ENCODE measurements around the gene NUDT4. TPM values are rescaled to one million over a fixed set of nuclear protein-coding genes. Genes with fewer than 3 reads are reported as not detected.
A peak's percentile ranks its signal among the peaks of the same experiment; 100 is the strongest.

NUDT4 gene
- total RNA-seq = 37.1 TPM

- no peaks in the 10 kb centered on the region for H3K9me3 ChIP-seq
- H3K27me3 ChIP-seq = no peaks in the 10 kb centered on the region
- DNase-seq (ENCODE audit: extremely low spot score in 2 of 2) = peak; percentile 95 to 97
- H3K27ac ChIP-seq = peak within 1 kb of the TSS; percentile 91
- peak within 1 kb of the TSS; percentile 76 for H3K4me3 ChIP-seq
- H3K4me1 ChIP-seq = peaks cover 53% of the 10 kb centered on the region
- TF ChIP-seq POLR2A (IDR thresholded peaks at IDR 0.05) = peak in 1 of 2 donors; percentile 95
- peak; percentile 70 to 97 for TF ChIP-seq POLR2AphosphoS5 (IDR thresholded peaks at IDR 0.05; ENCODE audit: insufficient read depth in 1 of 2, low read depth in 1 of 2)
- TF ChIP-seq, protein P1, sequence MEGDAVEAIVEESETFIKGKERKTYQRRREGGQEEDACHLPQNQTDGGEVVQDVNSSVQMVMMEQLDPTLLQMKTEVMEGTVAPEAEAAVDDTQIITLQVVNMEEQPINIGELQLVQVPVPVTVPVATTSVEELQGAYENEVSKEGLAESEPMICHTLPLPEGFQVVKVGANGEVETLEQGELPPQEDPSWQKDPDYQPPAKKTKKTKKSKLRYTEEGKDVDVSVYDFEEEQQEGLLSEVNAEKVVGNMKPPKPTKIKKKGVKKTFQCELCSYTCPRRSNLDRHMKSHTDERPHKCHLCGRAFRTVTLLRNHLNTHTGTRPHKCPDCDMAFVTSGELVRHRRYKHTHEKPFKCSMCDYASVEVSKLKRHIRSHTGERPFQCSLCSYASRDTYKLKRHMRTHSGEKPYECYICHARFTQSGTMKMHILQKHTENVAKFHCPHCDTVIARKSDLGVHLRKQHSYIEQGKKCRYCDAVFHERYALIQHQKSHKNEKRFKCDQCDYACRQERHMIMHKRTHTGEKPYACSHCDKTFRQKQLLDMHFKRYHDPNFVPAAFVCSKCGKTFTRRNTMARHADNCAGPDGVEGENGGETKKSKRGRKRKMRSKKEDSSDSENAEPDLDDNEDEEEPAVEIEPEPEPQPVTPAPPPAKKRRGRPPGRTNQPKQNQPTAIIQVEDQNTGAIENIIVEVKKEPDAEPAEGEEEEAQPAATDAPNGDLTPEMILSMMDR (IDR thresholded peaks at IDR 0.05) = no peak
- no peaks in the 10 kb centered on the region for H3K36me3 ChIP-seq
- intact Hi-C loops (cut with DNase I) = no loop called here
These were observed at the start of gene NUDT4 for GRCh38 chr12:93377252-93378195. TSS of gene NUDT4 (plus strand) at chr12:93377925. CDS start at chr12:93378323, 398 bp downstream.

GRCh38 chr12:93333054-93333453, 44.7 kb upstream of the NUDT4 start:
- no peaks in the 10 kb centered on the region for H3K9me3 ChIP-seq
- no peak overlapping the region for H3K4me3 ChIP-seq
- intact Hi-C loops (cut with DNase I) = no loop called here
- H3K4me1 ChIP-seq = no peaks in the 10 kb centered on the region
- TF ChIP-seq, protein P1 (IDR thresholded peaks at IDR 0.05) = no peak
- no peak for TF ChIP-seq POLR2A (IDR thresholded peaks at IDR 0.05)
- no peak for TF ChIP-seq POLR2AphosphoS5 (IDR thresholded peaks at IDR 0.05; ENCODE audit: insufficient read depth in 1 of 2, low read depth in 1 of 2)
- no peaks in the 10 kb centered on the region for H3K36me3 ChIP-seq
- no peaks in the 10 kb centered on the region for H3K27me3 ChIP-seq
- no peak overlapping the region for H3K27ac ChIP-seq
- no peak for DNase-seq (ENCODE audit: extremely low spot score in 2 of 2)

- no peaks in the 10 kb centered on the region for H3K4me1 ChIP-seq
- no peak for DNase-seq (ENCODE audit: extremely low spot score in 2 of 2)
- no peaks in the 10 kb centered on the region for H3K36me3 ChIP-seq
- no peaks in the 10 kb centered on the region for H3K27me3 ChIP-seq
- H3K27ac ChIP-seq = no peak overlapping the region
- intact Hi-C loops (cut with DNase I) = no loop called here
- TF ChIP-seq POLR2A (IDR thresholded peaks at IDR 0.05) = no peak
- TF ChIP-seq, protein P1 (IDR thresholded peaks at IDR 0.05) = no peak
- no peak for TF ChIP-seq POLR2AphosphoS5 (IDR thresholded peaks at IDR 0.05; ENCODE audit: insufficient read depth in 1 of 2, low read depth in 1 of 2)
- no peaks in the 10 kb centered on the region for H3K9me3 ChIP-seq
- H3K4me3 ChIP-seq = no peak overlapping the region
These were observed 43.9 kb upstream of the NUDT4 start for GRCh38 chr12:93333828-93334227.

DNA sequence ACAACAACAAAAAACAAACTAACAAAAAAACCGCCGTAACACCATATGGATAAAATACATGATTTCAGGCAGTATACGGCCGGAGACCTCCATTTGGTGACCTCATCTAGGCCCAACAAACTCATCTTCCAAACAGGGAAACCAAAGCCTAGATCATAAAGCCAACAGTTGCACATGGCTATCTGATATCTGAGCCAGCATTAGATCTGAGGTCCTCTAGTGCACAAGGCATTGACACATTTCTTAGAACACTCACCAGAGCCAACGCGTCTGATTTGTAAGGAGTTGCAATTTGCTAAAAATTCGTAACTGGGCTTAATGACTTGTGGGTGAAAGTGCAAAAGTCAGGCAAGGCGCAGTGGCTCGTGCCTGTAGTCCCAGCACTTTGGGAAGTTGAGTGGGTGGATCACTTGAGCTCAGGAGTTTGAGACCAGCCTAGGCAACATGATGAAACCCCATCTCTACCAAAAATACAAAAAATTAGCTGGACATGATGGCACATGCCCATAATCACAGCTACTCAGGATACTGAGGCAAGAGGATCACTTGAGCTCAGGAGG, 42.0 kb upstream of the NUDT4 start:
- DNase-seq (ENCODE audit: extremely low spot score in 2 of 2) = no peak
- no peaks in the 10 kb centered on the region for H3K27me3 ChIP-seq
- no peaks in the 10 kb centered on the region for H3K9me3 ChIP-seq
- H3K4me3 ChIP-seq = no peak overlapping the region
- H3K27ac ChIP-seq = no peak overlapping the region
- TF ChIP-seq POLR2AphosphoS5 (IDR thresholded peaks at IDR 0.05; ENCODE audit: insufficient read depth in 1 of 2, low read depth in 1 of 2) (no peak), POLR2A (IDR thresholded peaks at IDR 0.05) (no peak)
- TF ChIP-seq, protein P1 (IDR thresholded peaks at IDR 0.05) = no peak
- H3K4me1 ChIP-seq = no peaks in the 10 kb centered on the region
- H3K36me3 ChIP-seq = no peaks in the 10 kb centered on the region
- intact Hi-C loops (cut with DNase I) = no loop called here

All from vagina (tissue), 2 donors.